AG10803 (cell line): Measurements from ENCODE around the gene MAP2K1.

Experiments
- DNase-seq: peaks from one replicate; pipeline ENCODE4 v3.0.0; 2010; ENCODE audit warnings: low read depth
- H3K4me3 ChIP-seq: 2 replicates; pipeline ENCODE4 v1.5.1; 2011; ENCODE audit warnings: mild to moderate bottlenecking, low read length, control low read depth
- CTCF ChIP-seq: conservative IDR thresholded peaks from 2 replicates; pipeline ENCODE4 v1.5.1; 2011; ENCODE audit warnings: mild to moderate bottlenecking, low read length, control low read depth, inconsistent platforms

The MAP2K1 gene

GRCh38 chr15:66413579-66413978 is 26.9 kb downstream of the MAP2K1 start:
- TF ChIP-seq CTCF = no peak
- no peak for DNase-seq
- H3K4me3 ChIP-seq = no peak overlapping the region

- no peak for TF ChIP-seq CTCF
- peak; percentile 17 for DNase-seq
- H3K4me3 ChIP-seq = no peak overlapping the region
Observed at GRCh38 chr15:66415360-66415759, 28.6 kb downstream of the MAP2K1 start.

GRCh38 chr15:66417736-66418135 is 31.0 kb downstream of the MAP2K1 start:
- H3K4me3 ChIP-seq = peak overlapping the region; percentile 21
- no peak for DNase-seq
- no peak for TF ChIP-seq CTCF

GRCh38 chr15:66419471-66419870 is 32.8 kb downstream of the MAP2K1 start:
- TF ChIP-seq CTCF = no peak
- H3K4me3 ChIP-seq = no peak overlapping the region
- no peak for DNase-seq

GRCh38 chr15:66422347-66422746 is 35.6 kb downstream of the MAP2K1 start:
- no peak for TF ChIP-seq CTCF
- no peak overlapping the region for H3K4me3 ChIP-seq
- DNase-seq = no peak

GRCh38 chr15:66423149-66423548 is 36.4 kb downstream of the MAP2K1 start:
- H3K4me3 ChIP-seq = no peak overlapping the region
- no peak for DNase-seq
- no peak for TF ChIP-seq CTCF

- DNase-seq = no peak
- H3K4me3 ChIP-seq = no peak overlapping the region
- TF ChIP-seq CTCF = no peak
Observed at GRCh38 chr15:66424963-66425612, 38.4 kb downstream of the MAP2K1 start.
